ENCODE data around the gene GRM4.
"Not testable (repeated sequence)": the region's sequence is repeated elsewhere in the genome, so short reads cannot be mapped to it uniquely, and the experiment has no call there.

The GRM4 gene

GRCh38 chr6:34021554-34022190, 124.2 kb downstream of the GRM4 start:
- DNase-seq (ENCODE audit: low spot score): no peak

- no peak for DNase-seq (ENCODE audit: low spot score)
Observed at GRCh38 chr6:34020807-34021553, 124.9 kb downstream of the GRM4 start.

- no peak for DNase-seq (ENCODE audit: low spot score)
Observed at GRCh38 chr6:34020278-34020677, 125.6 kb downstream of the GRM4 start.

- DNase-seq (ENCODE audit: low spot score): no peak
Observed at GRCh38 chr6:34018961-34019606, 126.8 kb downstream of the GRM4 start.

- DNase-seq (ENCODE audit: low spot score): no peak
Observed at GRCh38 chr6:34018026-34018425, 127.9 kb downstream of the GRM4 start.

GRCh38 chr6:34017106-34017805, 128.6 kb downstream of the GRM4 start:
- no peak for DNase-seq (ENCODE audit: low spot score)

GRCh38 chr6:34016573-34016972, 129.3 kb downstream of the GRM4 start:
- not testable (repeated sequence) for DNase-seq (ENCODE audit: low spot score)

- no peak for DNase-seq (ENCODE audit: low spot score)
Observed at GRCh38 chr6:34015586-34015985, 130.3 kb downstream of the GRM4 start.

- DNase-seq (ENCODE audit: low spot score): no peak
Observed at GRCh38 chr6:34011264-34011663, 134.6 kb downstream of the GRM4 start.

- DNase-seq (ENCODE audit: low spot score): no peak
Observed at GRCh38 chr6:34005901-34006531, 139.9 kb downstream of the GRM4 start.

- no peak for DNase-seq (ENCODE audit: low spot score)
Observed at GRCh38 chr6:34004706-34005105, 141.2 kb downstream of the GRM4 start.

GRCh38 chr6:34003962-34004361, 141.9 kb downstream of the GRM4 start:
- DNase-seq (ENCODE audit: low spot score): no peak

- DNase-seq (ENCODE audit: low spot score): no peak
Observed at GRCh38 chr6:34001706-34002621, 143.9 kb downstream of the GRM4 start.

- no peak for DNase-seq (ENCODE audit: low spot score)
Observed at GRCh38 chr6:34000281-34000680, 145.6 kb downstream of the GRM4 start.

GRCh38 chr6:33999567-33999966, 146.3 kb downstream of the GRM4 start:
- DNase-seq (ENCODE audit: low spot score): no peak

GRCh38 chr6:33998660-33999059, 147.2 kb downstream of the GRM4 start:
- DNase-seq (ENCODE audit: low spot score): no peak

- no peak for DNase-seq (ENCODE audit: low spot score)
Observed at GRCh38 chr6:33997265-33997664, 148.6 kb downstream of the GRM4 start.

- no peak for DNase-seq (ENCODE audit: low spot score)
Observed at GRCh38 chr6:33996120-33996475, 149.8 kb downstream of the GRM4 start.

GRCh38 chr6:33995309-33996119, 150.4 kb downstream of the GRM4 start:
- DNase-seq (ENCODE audit: low spot score): no peak
